Sigmoid colon (tissue), 7 donors: ENCODE measurements around the gene GTSE1. TPM values are rescaled to one million over a fixed set of nuclear protein-coding genes. Genes with fewer than 3 reads are reported as not detected.

Source experiments
- DNase-seq: peaks from one replicate; pipeline ENCODE4 v3.0.0-alpha.2; 2019
- H3K27ac ChIP-seq, 4 donors: fragments of 200-600 bp; sonication (generic); one replicate each; pipeline ENCODE4 v1.5.1; 2016 to 2019; ENCODE audit warnings: mild to moderate bottlenecking in 1 of 4
- H3K27me3 ChIP-seq, 3 donors: fragments of 200-600 bp; sonication (generic); one replicate each; pipeline ENCODE4 v1.5.1; 2019; ENCODE audit warnings: mild to moderate bottlenecking in 1 of 3
- H3K36me3 ChIP-seq, 4 donors: fragments of 200-600 bp; sonication (generic); one replicate each; pipeline ENCODE4 v1.5.1; 2016 to 2019
- H3K4me1 ChIP-seq, 4 donors: fragments of 200-600 bp; sonication (generic); one replicate each; pipeline ENCODE4 v1.5.1; 2017 to 2019
- H3K4me3 ChIP-seq, 4 donors: fragments of 200-600 bp; sonication (generic); one replicate each; pipeline ENCODE4 v1.5.1; 2017 to 2019; ENCODE audit warnings: mild to moderate bottlenecking in 2 of 4, moderate library complexity in 1 of 4
- H3K9me3 ChIP-seq, 4 donors: fragments of 200-600 bp in 3 of 4; sonication (generic) in 3 of 4; one replicate each; pipeline versions ENCODE4 v1.5.1 to v1.6.1; 2013 to 2019
- CTCF ChIP-seq, 4 experiments: fragments of 450-650 bp in 3 of 4; fragments of 200-600 bp in 1 of 4; IDR thresholded peaks; one replicate each; pipeline ENCODE4 v1.5.1; 2016 to 2019; ENCODE audit warnings: antibody characterized with exemption in 4 of 4, mild to moderate bottlenecking in 3 of 4, moderate library complexity in 2 of 4
- EP300 ChIP-seq, 4 donors: sonication (generic); formaldehyde crosslinking; IDR thresholded peaks; one replicate each; pipeline ENCODE4 v1.6.1; 2017; ENCODE audit warnings: antibody characterized with exemption in 4 of 4
- POLR2A ChIP-seq, 2 donors: fragments of 450-650 bp; IDR thresholded peaks; one replicate each; pipeline ENCODE4 v1.6.1; 2016; ENCODE audit warnings: antibody characterized with exemption in 2 of 2, mild to moderate bottlenecking in 2 of 2, moderate library complexity in 2 of 2
- POLR2AphosphoS5 ChIP-seq, 4 donors: sonication (generic); formaldehyde crosslinking; IDR thresholded peaks; one replicate each; pipeline ENCODE4 v1.6.1; 2017; ENCODE audit warnings: antibody characterized with exemption in 4 of 4
- WGBS, 2 donors: extraction: QIAGEN DNeasy Blood & Tissue Kit; methylation state at CpG; one replicate each; pipeline ENCODE4 v1.1.7; 2013; 5-methylcytosine and 5-hydroxymethylcytosine counted together
- intact Hi-C: fragments of 100-400 bp; cut with DNase I; formaldehyde crosslinking; loops from one replicate; pipeline ENCODE4 v1.15.1; 2023
- polyA plus RNA-seq, 3 donors: library from polyadenylated mRNA; stranded (reverse); fragments of 200-250 nt; gene quantifications; one replicate each; pipeline ENCODE4 v1.2.3, GENCODE V29; 2013
- total RNA-seq, 4 donors: library from RNA; depleted of rRNA; stranded (reverse); fragments of >200 nt; gene quantifications; one replicate each; pipeline ENCODE4 v1.1.0, GENCODE V29; 2016
- donor health status: healthy with polysubstance abuse.
- donor health status: Bipolar disorder and iron deficiency.
- donor health status: healthy.

Gene GTSE1
- total and polyA plus RNA-seq, 7 donors, result 0.27 to 14.3 (median 0.99) TPM; not detected in 1

GRCh38 chr22:46286941-46287872 is 9.5 kb upstream of the GTSE1 start:
- Histone ChIP-seq H3K4me1 (no peaks in the 10 kb centered on the region), H3K36me3 (peaks cover 22 to 90% (median 38%) of the 10 kb centered on the region in 4 donors), H3K27ac (peak overlapping the region in 1 of 4 donors; percentile 25), H3K9me3 (peaks cover 0 to 3% (median 0%) of the 10 kb centered on the region in 4 donors), H3K4me3 (no peak overlapping the region), H3K27me3 (no peaks in the 10 kb centered on the region)
- DNase-seq, result no peak
- intact Hi-C loops, result no loop called here
- 90 to 92% methylated on average over 15 of the region's 15 CpGs for WGBS, 2 donors
- TF ChIP-seq EP300 (IDR thresholded peaks at IDR 0.05), result no peak
- TF ChIP-seq CTCF (IDR thresholded peaks at IDR 0.05), result no peak
- TF ChIP-seq POLR2AphosphoS5 (IDR thresholded peaks at IDR 0.05), result no peak
- TF ChIP-seq POLR2A (IDR thresholded peaks at IDR 0.05), result no peak

DNA sequence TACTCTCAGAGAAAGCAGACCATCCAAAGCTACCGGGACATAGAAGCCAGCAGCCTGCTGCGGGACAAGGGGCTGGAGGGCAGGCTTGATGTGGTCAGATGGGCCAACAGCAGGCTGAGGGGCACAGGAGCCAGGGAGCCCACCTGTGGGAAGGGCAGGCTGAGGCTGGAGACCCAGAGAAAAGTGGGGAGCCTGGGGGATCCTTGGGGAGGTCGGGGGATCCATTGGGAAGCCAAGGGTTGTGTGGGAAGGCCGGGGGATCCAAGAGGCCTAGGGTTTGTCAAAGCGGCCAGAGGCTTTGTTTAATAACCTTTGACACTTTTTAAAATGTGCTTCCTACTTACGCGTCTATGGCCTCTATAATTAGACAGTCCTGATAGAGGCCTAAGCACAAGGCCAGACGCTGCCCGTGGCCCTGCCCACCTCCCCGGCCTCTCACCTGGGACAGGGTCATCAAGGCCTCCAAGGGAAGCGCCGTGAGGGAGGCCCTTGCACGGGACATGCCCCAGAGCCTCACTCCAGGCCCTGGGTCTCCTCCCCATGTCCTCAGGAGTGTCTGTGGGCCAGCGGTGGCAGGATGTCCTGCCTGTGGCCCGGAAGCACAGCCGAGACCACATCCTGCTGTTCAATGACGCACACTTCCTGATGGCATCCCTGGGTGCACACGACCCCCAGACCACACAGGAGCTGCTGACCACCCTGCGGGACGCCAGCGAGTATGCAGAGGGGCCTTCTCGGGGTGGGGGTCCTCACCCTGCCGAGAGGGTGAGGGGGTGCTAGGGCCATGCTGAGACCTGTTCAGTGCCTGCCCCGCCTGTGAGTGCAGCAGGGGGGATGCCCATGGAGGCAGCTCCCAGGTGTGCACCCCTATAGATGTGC is 8.6 kb upstream of the GTSE1 start:
- Histone ChIP-seq H3K36me3 (peaks cover 22 to 90% (median 39%) of the 10 kb centered on the region in 4 donors), H3K4me1 (no peaks in the 10 kb centered on the region), H3K27ac (peak overlapping the region in 1 of 4 donors; percentile 25), H3K9me3 (peaks cover 0 to 3% (median 0%) of the 10 kb centered on the region in 4 donors), H3K27me3 (no peaks in the 10 kb centered on the region), H3K4me3 (peak overlapping the region in 1 of 4 donors; percentile 0)
- no peak for DNase-seq
- intact Hi-C loops, result no loop called here
- WGBS, 2 donors, result 58 to 82% methylated on average over 24 of the region's 24 CpGs
- TF ChIP-seq POLR2A (IDR thresholded peaks at IDR 0.05), result no peak
- TF ChIP-seq CTCF (IDR thresholded peaks at IDR 0.05), result no peak
- no peak for TF ChIP-seq EP300 (IDR thresholded peaks at IDR 0.05)
- TF ChIP-seq POLR2AphosphoS5 (IDR thresholded peaks at IDR 0.05), result no peak

DNA sequence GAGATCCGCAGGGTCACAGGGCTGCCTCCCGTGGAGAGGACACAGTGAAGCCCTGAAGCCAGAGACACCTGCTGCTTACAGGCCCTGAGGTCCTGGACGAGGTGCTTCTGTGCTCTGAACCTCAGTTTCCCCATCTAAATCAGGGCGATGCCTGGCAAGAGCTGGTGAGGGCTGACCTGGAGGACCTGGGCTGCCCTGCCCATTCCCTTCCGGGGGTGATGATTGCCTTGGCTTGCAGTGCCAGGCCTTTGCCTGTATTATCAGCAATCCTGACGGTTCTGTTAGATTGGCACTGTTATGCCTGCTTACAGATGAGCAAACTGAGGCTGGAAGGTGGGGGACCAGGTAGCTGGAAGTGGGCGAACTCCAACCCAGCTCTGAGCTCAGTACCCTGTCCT is 7.8 kb upstream of the GTSE1 start:
- no peak for DNase-seq
- no peaks in the 10 kb centered on the region for H3K27me3 ChIP-seq
- H3K9me3 ChIP-seq, result peaks cover 0 to 3% (median 0%) of the 10 kb centered on the region in 4 donors
- WGBS, 2 donors, result 92 to 93% methylated on average over 7 of the region's 7 CpGs
- TF ChIP-seq EP300 (IDR thresholded peaks at IDR 0.05) (no peak), POLR2A (IDR thresholded peaks at IDR 0.05) (no peak), POLR2AphosphoS5 (IDR thresholded peaks at IDR 0.05) (no peak), CTCF (IDR thresholded peaks at IDR 0.05) (no peak)
- no peaks in the 10 kb centered on the region for H3K4me1 ChIP-seq
- no peak overlapping the region for H3K4me3 ChIP-seq
- intact Hi-C loops, result no loop called here
- H3K27ac ChIP-seq, result no peak overlapping the region
- peaks cover 22 to 91% (median 38%) of the 10 kb centered on the region in 4 donors for H3K36me3 ChIP-seq

DNA sequence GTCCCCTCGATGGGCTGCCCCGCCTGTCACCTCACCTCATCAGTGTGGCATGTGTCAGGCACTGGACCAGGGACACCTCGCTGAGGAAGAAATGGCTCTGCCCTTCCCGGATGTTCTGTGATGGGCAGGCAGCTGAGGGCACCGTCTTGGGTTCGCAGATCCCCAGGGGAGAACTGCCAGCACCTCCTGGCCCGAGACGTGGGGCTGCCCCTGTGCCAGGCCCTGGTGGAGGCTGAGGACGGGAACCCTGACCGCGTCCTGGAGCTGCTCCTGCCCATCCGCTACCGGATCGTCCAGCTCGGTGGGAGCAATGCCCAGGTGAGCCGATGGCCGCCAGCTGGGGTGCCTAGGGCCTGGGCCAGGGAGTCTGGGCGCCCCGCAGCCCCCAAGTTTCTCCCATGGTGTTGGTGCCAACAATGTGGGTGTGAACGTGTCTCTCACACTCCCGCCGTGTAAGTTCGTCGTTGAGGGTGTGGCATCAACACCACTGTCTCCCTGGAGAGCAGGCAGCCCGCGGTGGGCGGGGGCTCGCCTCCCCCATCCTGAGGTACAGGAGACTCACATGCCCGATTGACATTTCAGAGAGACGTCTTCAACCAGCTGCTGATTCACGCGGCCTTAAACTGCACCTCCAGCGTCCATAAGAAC is 7.3 kb upstream of the GTSE1 start:
- H3K9me3 ChIP-seq, result peaks cover 0 to 3% (median 0%) of the 10 kb centered on the region in 4 donors
- intact Hi-C loops, result no loop called here
- H3K4me3 ChIP-seq, result no peak overlapping the region
- DNase-seq, result no peak
- TF ChIP-seq POLR2AphosphoS5 (IDR thresholded peaks at IDR 0.05), result no peak
- peaks cover 17 to 85% (median 35%) of the 10 kb centered on the region in 4 donors for H3K36me3 ChIP-seq
- no peak overlapping the region for H3K27ac ChIP-seq
- WGBS, 2 donors, result 90 to 92% methylated on average over 33 of the region's 33 CpGs
- H3K4me1 ChIP-seq, result no peaks in the 10 kb centered on the region
- no peaks in the 10 kb centered on the region for H3K27me3 ChIP-seq
